ENCODE data around the gene SLC25A51.

SLC25A51 gene, protein sequence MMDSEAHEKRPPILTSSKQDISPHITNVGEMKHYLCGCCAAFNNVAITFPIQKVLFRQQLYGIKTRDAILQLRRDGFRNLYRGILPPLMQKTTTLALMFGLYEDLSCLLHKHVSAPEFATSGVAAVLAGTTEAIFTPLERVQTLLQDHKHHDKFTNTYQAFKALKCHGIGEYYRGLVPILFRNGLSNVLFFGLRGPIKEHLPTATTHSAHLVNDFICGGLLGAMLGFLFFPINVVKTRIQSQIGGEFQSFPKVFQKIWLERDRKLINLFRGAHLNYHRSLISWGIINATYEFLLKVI

DNA sequence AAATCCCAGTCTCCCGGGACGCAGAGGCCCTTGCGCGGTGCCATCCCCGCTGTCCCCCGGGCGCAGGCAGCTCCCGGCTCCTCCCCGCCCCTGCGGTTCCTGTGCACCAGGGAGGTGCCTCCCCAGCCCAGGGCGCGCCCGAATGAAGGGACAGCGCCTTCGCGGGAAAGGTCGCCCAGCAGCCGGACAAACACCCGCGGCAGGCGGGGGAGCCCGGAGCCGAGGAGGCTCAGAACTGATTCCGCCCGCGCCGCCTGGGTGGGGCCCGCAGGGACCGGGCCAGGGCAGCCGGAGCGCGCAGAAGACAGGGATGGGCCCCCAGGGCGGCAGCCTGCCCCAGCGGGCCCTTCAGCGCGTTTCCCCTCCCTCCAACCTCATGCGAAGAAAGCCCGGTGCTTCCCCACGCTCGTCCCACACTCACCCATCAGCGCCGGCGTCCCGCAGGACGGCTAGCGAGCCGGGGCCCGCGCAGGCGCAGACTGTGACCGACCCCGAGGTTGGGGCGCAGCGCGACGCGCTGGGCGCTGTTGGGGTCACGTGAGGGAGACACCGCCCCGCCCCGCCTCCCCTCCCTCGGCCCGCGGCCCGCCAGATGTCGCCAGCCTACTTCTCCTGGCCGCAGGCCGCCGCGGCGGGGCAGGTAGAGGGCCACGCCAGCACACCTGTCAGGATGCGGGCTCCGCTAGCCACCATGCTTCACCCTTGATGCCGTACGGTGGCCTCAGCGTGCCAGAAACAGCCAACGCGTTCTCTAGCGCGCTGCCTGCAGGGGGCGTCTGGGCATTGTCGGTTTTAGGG is at the start of gene SLC25A51:
Gene SLC25A51, minus strand, starts transcription at position 481 of the 798 bp plus-strand sequence. CDS start 15,577 bp downstream, outside the sequence.
- peak; percentile 87 for DNase-seq (ENCODE audit: low read depth)

DNA sequence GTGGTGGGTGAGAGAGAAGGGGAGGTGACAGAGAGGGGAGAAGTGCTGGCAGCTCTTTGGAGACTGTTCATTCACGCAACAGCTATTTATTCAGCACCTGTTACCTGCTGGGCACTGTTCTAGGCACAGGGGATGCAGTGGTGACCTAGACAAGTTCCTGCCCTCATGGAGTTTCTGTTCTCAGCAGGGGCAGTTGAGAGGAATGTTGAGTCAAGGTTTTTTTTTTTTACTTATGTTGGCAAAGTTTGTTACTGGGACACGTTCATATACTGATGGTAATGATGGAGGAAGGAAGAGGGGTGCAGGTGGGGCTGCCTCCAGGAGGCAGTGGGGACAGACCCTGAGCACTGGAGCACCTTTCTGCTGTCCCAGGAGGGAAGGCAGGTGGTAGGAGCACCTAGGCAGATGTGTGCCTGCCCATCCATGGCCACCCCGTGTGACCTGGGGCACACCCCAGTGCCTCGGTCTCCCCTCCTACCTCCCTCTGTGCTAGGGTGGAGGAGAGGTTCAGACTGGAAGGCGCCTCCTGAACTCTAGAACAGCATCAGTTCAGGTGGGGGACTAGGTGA is 49.4 kb upstream of the SLC25A51 start:
- DNase-seq (ENCODE audit: low read depth): no peak

DNA sequence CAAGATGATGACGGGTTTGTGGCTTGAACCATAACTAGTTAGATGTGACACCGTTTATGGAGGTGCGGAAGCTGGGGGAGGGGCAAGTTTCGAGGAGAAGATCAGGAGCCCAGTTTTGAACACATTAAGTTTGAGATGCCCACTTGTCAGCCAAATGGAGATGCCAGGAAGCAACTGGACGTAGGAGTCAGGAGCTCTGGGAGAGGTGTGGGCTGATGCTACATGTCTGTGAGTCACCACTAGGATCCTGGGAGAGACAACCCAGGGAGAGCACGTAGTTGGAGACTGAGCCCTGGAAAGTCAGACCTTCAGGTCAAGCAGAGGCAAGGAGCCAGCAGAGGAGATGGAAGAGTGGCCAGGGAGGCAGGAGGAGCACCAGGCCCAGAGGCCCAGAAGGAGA is 48.8 kb upstream of the SLC25A51 start:
- DNase-seq (ENCODE audit: low read depth): no peak

DNA sequence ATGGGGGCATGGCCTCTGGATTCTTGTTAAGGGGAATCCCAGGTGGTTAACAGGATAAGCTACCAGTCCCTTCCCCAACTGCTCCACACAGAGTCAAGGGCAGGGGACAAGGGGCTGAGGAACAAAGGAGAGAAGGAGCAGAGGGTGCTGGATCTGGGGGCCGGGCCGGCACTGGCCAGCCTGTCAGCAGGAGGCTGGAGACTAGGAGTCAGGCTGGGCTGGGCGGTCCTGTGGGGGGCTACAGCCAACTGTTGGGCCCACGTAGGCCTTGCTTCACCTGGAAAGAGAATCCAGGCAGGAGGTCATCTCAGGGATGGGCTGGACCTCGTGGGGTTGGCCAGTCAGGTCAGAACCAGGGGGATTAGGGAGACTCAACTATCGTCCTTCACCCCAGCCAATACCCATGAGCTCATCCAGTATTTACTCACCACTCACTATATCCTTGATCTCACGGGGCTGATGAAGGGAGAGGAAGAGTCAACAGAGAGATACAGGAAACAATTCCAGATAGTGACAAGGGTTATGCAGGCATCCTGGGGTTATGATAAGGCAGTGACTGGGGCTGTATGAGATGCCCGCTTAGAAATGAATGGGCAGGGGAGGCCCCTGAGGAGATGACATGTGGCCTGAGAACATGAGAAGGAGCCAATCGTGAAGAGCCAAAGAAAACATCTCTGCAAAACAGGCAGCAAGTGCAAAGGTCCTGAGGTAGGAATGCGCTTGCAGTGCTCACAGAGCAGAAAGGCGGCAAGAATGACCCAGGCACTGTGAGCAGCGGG is 47.9 kb upstream of the SLC25A51 start:
- no peak for DNase-seq (ENCODE audit: low read depth)

DNA sequence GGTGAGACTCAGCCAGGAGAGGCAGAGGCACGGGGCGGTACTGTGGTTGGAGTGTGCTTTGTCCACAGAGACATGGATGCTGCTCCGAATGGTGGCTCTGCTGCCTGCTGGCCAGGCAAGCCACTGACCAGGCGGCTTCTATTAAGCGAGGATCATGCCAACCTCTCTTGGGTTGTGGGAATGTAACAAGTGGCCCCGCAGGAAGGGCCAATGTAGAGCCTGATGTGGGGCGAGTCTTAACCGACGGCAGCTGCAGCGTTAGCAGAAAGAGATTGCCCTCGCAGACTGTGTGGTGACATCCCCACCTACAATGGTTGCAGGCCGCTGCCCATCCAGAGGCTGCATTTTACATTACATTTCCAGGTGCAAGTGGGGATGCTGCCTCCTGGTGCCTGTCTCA is 46.6 kb upstream of the SLC25A51 start:
- DNase-seq (ENCODE audit: low read depth): no peak

DNA sequence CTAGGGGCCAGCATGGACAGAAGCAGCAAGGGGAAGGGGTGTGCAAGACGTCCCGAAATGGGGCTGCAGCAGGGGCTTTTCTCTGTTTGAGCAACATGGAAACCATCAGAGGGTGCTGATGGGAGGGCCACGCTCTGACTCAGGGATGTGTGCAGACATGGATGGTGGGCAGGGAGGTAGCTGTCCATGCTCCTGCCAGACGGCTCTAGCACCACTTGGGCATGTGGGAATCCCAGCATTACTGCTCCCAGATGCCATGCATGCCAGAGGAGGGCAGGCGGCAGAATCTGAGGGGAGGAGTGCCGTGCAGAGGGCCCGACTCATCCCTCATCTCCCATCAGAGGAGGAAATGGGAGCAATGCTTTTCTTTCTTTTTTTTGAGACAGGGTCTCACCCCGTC is 45.6 kb upstream of the SLC25A51 start:
- DNase-seq (ENCODE audit: low read depth): no peak

DNA sequence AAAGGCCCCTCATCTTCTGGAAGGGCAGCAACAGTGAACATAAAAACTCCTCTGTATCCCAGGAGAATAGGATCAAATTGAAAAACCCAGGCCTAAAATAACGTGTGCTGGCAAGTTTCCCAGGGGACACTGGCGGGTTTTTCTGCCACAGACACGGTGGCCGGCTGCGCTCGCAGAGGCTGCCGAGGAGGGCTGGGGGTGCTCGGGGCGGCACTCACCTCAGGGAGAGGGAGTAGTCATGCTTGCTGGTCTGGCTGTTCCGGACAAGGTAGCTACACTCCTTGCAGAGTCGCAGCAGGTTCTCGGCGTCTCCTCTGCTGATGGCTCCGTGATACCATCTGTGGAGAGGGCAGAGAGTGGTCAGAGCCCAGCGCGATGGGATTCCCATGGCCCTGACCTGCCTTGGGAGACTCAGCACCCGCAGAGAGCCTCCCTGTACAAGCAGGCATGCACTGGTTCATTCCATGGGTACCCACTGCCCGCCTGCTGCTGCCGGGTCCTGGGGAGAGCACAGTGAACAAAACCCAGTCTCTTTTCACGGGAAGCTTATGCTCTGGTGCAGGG is 44.6 kb upstream of the SLC25A51 start:
- no peak for DNase-seq (ENCODE audit: low read depth)

DNA sequence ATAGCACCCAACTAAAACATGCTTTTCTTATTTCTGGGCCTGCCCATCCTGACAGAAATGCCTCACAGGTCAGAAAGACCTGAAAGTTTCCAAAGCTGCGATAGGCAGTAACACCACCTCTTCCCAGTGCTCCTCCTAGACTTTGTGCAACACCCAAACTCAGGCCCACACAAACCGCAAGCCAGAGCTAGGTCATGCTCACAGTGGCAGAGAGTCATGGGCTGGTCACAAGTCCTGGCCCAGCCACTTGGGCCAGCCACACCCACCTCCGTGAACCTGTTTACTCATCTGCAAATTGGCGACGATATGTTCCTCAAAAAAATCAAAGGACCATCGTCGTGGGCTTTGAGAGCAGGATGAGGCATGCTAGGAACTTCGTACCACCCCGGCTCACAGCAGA is 44.0 kb upstream of the SLC25A51 start:
- DNase-seq (ENCODE audit: low read depth): no peak

DNA sequence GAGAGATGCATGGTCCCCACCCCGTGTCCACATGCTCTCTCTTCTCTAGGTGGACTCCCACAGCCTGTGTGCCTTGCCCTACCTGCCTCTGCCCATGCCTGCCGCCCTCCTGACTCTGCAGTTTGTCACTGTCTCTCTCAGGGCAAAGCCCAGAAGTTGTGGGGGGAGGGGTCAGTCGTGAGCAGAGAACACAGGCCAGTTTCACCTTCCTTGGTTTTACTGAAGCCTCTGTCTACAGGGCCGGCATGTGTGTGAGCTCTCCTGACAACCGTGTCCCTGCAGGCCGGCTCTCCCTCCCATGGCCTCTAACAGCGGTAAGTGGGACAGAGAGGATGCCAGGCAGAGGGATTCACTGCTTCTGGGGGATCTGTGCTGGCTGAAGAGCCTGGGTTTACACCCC is 43.5 kb upstream of the SLC25A51 start:
- no peak for DNase-seq (ENCODE audit: low read depth)

DNA sequence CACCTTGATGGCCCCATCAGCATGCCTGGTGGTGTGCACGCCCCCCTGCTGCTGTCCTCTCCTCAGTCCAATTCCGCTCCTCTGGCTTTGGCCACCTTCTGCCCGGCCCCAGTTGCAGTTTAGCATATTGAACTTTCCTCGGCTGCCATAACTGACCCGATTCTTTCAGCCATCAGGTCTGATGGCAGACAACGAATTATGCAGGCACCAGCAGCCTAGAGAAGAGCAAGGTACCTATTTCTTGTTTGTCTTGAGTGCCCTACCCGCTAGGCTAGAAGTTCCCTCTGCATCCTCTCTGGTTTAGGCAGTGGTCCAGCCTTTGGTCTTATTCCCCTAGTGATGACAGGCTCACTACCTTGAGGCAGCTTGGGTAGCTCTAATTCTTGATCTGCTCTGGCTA is 43.0 kb upstream of the SLC25A51 start:
- DNase-seq (ENCODE audit: low read depth): no peak

DNA sequence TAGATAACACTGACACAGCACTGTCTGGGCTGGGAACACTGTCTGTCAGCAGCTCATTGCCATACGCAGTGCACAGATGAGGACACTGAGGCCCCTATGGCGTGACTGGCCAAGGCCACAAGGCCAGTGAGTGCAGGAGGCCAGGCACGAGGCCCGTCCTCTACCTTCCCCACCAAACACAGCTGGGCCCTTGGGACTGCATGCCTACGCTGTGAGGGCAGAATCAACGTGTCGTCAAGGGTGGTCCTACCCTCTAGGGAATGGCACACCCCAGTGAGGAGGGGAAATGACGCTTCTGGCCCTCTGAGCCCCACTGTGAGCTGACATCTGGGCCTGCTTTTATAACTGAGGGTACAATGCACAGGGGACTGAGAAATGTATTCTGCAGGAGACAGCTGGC is 42.1 kb upstream of the SLC25A51 start:
- DNase-seq (ENCODE audit: low read depth): no peak

DNA sequence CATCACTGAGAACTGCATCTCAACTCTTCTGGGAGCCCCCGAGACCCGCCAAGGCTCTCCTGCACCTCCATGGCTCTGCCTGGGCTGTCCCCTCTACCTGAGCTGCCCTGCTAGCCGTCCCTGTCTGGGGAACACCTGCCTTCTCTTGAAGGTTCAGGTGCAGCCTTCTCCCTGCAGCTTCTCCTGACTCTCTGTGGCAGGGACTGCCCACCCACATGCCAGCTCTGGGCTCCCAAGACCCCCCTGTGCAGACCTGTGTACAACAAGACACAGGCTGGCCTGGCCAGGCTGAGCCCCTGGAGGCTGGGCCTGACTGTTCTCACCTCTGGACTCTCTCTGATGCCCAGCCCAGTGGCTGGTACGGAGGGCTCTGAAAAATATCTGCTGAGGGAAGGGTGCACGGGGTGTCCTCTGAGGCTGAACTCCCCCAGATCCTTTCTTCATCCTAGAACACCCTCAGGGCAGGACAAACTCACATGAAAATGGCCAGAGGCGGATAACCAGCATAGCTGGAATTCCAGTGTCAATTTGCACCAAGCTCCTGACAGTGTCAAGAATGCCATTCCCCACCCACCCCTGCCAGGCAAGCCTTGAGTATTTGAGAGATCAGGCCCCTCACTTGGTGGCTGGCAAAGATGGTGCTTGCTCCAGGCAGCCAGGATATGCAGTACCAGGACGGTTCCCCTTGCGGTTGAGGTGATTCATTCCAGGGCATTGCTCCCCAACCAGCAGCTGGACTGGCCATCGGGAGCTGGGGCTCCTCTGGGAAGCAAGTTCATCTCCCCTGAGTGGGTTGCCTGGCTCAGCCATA is 40.9 kb upstream of the SLC25A51 start:
- no peak for DNase-seq (ENCODE audit: low read depth)

DNA sequence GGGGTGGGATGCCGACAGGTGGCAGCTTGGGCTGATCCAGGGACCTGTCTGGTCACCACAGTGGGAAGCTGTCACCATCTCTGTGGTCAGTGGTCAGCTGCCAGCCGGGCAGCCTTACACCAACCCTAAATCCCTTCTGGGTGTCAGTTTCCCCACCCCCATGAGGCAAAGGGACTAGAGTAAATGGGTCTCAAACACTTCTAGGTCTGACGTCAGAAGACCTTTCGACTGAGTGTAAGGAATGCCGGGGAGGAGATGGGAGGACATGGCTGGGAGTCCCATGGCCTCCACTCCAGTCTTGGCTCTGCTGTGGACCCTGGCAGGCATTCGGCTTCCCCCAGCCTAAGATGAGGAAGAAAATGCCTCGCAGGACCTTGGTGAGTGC is 40.3 kb upstream of the SLC25A51 start:
- no peak for DNase-seq (ENCODE audit: low read depth)

DNA sequence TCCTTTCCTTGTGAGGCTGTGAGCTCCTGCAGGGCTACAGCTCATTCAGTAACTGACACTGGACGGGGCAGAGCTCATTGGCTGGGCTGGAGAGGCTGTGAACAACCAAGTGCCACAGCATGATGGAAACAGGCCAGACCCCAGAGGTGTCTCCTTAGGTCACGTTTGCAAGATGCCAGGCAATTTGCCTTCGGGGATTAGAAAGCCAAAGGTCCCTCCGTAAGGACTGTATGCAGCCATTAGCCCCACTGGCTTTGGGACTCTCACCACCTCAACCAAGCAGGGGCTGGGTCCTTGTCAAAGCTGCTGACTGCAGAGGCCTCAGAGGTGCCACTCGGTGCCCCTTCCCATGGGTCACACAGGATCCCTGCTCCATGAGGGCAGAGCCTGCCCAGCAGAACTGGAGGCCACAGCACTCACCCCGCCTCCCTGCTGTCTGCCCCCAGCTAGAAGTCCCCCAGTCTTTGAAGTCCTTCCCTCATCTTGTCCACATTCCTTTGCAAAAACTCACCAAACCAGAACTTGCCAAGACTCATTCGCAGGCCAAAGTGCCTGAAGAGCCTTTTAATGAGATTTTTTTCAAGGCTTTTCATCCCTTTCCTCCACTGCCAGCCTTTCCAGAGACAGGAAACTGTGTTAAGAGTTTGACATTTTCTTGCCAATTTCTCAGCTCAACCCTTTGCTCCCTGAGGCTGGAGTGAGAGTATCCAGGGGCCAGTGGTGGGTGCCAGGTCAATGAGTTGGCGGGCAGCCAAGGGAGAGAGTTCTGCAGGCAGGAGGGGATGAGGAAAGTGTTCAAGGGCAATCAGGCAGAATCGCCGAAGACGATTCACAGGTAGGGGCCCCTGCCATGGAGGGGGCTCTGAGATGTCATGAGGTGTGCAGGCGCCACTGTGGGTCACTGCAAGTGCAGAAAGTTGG is 39.7 kb upstream of the SLC25A51 start:
- DNase-seq (ENCODE audit: low read depth): no peak

DNA sequence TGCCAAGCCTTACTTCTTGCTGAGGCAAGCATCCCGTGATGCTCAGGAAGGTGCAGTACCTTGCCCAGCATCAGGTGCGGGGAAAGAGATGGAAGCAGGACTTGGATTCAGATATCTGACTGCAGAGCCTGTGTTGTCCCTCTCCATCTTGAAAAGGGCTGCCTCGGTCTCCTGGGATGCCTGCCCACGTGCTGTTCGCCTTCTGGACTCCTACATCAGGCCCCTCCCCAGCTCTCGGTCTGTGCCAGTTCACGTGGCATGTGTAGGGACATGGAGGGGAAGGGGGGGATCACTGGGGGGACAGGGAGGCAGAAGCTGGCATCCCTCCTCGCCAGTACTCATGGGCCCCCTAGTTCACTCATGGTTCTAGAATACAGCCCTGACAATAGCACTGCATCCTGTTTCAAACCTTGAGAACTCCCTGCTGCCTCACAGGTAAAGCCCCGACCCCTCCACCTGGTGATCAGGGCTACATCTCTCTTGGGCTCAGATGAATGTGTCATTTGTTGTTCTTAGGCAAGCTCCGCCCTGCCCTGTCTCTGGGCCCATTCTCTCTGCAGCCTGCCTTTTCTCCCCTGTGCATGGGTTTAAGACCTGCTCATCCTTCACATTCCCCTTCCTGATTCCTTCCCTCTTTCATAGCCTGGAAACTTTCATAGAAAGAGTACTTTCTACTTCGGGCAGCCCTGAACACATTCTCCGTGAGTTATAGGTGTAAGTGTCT is 38.9 kb upstream of the SLC25A51 start:
- DNase-seq (ENCODE audit: low read depth): no peak

DNA sequence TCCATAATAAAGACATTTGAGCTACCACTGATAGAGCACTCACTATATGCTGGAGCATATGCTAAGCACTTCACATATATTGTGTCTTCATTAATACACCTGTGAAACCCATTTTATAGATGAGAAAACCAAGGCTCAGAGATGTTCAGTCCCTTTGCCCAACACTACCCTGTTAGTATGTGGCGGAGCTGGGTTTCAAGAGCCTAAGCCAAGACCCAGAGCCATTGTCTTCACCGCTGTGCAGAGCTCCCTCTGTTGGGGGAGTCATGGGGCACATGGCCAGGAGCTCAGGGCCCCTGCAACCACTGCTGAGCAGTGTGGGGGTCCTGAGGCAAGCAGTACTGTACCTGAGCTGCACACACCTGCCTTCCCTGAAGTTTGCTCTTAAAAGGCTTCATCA is 37.3 kb upstream of the SLC25A51 start:
- no peak for DNase-seq (ENCODE audit: low read depth)

DNA sequence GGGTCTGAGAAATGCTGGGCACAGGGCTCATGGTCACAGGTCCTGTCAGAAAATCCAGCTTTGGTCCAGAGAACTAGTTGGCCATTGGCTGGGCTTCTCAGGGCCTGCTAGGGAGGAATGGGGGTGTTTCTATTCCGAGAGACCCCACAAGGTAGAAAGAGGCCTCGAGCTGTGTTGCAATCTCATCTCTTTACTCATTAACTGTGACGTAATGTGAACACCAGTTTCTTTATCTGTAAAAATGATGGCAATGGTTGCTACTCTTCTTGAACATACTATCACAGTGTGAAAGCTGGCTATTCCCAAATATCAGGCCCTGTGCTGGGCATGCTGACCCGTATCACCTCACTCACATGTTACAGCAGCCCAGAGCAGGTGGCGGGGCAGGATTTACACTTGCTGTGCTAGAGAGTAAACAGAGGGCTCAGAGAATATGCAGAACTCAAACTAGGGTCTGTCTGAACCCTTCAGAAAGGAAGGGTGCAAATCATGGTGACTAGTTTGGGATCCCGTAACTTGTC is 35.7 kb upstream of the SLC25A51 start:
- DNase-seq (ENCODE audit: low read depth): no peak

DNA sequence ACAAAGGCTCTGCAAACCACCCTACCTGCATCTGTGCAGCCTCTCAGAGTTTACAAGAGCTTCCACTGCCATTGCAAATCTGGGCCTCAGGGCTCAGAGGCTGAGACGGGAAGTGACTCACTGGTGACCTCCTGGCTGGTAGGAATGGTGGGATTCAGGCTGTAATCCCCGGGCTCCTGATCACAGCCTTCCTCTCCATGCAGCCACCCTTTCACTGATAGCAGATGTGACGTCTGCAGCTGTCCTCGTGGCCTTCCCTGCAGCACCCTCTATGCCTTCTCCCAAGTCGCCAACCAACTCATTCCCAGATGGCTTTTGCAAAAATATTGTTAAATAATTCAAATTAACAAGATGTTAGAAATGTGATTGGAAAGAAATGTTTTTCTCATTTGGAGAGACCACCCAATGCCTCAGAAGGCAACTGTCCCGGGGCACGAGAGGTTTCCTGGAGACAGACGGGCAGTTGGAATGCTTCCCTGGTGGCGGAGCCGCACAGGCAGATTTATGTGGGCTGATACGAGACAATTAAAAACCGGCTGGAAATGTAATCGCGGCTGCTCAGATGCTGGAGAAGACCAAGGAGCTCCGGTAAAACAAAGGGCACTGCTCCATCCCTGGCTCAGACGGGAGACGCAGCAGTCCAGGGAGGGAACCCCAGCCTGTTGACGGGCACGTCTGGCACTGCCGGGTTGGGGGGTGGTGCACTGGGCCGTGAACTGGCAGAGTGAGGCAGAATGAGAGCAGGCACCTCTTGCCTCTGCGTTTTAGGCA is 34.4 kb upstream of the SLC25A51 start:
- DNase-seq (ENCODE audit: low read depth): no peak

DNA sequence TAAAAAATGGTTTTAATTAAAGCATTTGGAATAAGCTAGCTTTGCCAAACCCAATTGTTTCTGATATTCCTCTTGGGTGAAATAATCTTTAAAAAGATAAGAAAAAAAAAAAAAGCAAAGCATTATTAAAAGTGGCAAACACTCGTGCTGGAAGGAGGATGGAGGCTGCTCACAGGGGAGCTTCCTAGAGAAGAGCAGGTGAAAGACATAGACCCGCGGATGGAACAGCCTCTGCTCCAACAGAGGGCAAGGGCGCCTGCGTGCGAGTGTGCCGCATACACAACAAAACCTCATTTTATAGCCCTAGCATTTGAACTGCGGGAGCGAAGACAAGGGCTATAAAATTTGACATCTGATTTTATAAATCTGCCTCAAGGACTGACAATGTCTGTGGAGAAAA is 33.4 kb upstream of the SLC25A51 start:
- DNase-seq (ENCODE audit: low read depth): no peak

Measured in stimulated activated CD4-positive, alpha-beta T cell treated with anti-CD3 and anti-CD28 coated beads, Interleukin-2, amount 100 ng/mL, for 4 hours (primary cell).